Stimulated activated CD4-positive, alpha-beta T cell treated with anti-CD3 and anti-CD28 coated beads, Interleukin-15, amount 100 ng/mL, for 24 hours (primary cell): ENCODE results near the gene ADGRF1.
"Not testable (repeated sequence)": the region's sequence is repeated elsewhere in the genome, so short reads cannot be mapped to it uniquely, and the experiment has no call there.

Source experiments
- DNase-seq: peaks from one replicate; pipeline ENCODE4 v3.0.0-alpha.2; 2020

ADGRF1 gene

GRCh38 chr6:47019941-47020340 lies 22.2 kb downstream of the ADGRF1 start:
- DNase-seq: no peak

- no peak for DNase-seq
These were observed 25.2 kb downstream of the ADGRF1 start for GRCh38 chr6:47016909-47017308.

DNA sequence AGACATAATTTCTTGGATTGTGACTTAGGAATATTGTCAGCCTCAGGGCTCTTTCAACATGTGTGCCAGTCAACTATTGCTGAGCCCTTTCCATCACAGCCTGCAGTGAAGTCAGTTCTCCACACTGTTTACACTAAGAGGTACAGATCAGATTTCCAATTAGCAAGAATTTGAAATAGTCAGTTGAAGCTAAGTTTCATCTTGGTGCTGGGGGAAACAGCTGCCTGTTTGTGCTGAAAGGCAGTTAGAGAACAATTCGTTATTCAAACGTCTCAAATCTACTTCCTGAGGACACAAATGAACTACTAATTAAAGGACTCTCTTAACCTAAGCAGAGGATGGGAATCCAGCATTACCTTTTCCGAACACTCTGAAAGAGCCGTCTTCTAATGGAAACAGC lies 25.9 kb downstream of the ADGRF1 start:
- DNase-seq: no peak

- no peak for DNase-seq
These were observed 27.7 kb downstream of the ADGRF1 start for GRCh38 chr6:47014401-47014800.

DNA sequence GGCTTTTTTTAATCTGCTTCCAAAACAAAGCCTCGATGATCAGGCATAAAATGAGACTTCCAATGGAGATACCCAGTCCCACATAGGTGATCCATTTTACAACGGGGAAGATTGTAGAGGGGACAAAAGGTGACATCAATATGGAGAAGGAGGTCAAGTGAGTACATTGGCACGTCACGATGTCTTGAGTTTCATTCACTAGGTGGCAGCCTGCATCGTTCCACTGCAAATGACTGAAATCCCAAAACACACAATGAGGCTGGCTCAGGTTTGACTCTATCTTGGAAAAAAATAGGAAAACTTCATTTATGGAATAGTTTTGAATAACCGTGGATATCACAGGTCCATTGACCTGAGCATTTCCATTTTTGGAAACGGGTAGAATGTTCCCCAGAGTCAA lies 32.5 kb downstream of the ADGRF1 start:
- no peak for DNase-seq

DNA sequence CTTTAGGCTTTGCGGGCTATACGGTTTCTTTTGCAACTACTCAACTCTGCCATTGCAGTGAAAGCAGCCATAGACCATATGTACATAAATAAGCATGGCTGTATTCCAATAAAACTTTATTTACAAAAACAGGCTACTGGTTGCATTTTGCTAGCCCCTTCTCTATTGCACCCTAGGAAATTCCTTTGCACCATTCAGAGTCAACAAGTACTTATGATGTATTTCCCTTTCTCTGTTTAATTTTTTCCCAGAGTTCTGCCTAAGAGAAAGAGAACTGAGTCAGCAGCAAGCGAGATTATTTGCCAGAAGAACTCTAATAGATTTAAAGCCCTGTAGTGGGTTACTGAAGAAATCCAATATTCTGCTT lies 33.8 kb downstream of the ADGRF1 start:
- no peak for DNase-seq

DNA sequence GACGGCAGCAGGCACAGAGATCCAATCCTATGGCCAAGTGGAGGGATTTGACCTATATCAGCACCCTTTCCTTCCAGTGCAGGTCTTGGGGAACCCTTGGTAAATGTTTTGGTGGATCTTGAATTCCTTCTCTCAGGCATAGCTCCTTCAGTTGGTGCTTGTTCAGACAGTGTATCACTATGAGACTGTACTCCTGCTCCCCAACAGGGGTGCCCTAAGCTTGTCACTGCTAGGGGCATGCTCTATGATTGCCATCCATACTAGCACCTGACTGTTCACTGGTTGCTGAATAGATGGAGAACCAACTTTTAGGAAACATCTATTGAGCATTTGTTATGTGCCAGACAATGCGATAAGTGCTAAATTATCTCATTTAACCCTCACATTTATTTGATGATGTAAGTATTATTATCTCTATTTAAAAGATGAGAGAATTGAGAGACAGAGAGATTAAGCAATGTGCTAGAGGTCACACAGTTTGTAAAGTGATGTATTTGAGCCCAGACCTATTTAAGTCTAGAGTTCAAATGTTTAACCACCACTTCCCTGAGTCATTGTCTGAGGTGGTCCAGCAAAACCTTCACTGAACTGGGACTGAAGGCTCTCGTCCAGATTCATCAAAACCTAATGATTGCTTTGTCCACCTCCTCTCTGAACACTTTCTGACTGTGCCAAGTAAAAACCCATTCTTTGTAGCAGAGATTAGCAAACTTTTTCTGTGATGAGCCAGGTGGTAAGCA lies 34.3 kb downstream of the ADGRF1 start:
- DNase-seq: no peak

GRCh38 chr6:47005486-47005885 lies 36.6 kb downstream of the ADGRF1 start:
- no peak for DNase-seq

DNA sequence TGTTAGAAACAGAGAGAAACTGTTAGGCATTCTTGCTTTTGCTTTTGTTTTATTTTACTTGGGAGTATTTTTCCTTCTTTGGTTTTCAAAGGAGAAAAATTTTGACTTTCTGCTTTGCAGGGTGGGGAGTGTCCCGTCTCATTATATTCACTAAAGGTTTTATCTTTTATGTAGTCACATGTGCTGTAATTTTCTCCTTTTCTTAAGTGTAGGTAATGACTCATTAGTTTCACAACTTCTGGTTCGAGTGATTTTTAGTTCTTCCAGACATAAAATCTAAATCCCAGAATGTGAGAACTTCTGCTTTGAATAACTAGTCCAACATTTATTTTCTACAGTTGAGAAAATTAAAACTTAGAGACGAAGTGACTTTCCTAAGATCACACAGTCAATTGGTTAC lies 37.7 kb downstream of the ADGRF1 start:
- DNase-seq: no peak

GRCh38 chr6:47000842-47001241 lies 41.3 kb downstream of the ADGRF1 start:
- DNase-seq: no peak

GRCh38 chr6:46998436-46999017 lies 43.6 kb downstream of the ADGRF1 start:
- no peak for DNase-seq

GRCh38 chr6:46997646-46998045 lies 44.5 kb downstream of the ADGRF1 start:
- no peak for DNase-seq

GRCh38 chr6:46996860-46997641 lies 45.1 kb downstream of the ADGRF1 start:
- no peak for DNase-seq

DNA sequence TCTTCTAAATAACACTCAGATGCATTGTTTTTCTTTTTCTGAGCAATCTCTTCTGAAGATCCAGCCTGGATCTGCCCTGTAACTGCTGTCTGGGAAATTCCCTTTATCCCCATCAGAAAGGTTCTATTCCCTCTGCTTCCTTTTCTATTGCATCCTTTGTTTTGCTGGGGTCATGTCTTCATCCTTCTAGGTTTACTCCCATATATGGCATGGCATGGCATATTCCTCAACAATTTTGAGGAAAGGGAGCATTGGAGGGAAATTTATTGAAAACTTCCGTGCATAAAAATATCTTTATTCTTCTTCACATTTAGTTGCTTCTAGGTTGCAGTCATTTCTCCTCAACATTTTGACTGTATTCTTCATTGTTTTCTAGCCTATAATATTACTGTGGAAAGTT lies 47.2 kb downstream of the ADGRF1 start:
- no peak for DNase-seq

DNA sequence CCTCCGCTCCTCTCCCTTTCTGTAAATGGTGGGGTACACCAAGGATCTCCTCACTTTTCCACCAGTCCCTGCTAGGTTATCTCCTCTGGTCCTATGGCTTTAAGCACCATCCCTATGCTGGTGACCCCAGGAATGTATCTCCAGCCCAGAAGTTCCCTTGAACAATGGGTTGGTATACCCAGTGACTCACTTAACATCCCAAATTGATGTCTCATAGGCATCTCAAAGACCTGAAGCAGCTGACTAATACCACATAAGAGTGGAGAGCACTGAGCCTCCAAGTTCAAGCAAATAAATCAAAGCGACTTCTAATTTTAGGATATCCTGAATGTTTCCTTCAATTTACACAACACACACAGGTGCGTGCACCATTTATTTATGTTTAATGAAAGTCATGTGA lies 48.3 kb downstream of the ADGRF1 start:
- no peak for DNase-seq

GRCh38 chr6:46992391-46992790 lies 49.7 kb downstream of the ADGRF1 start:
- DNase-seq: not testable (repeated sequence)

GRCh38 chr6:46990818-46991510 lies 51.2 kb downstream of the ADGRF1 start:
- DNase-seq: not testable (repeated sequence)

DNA sequence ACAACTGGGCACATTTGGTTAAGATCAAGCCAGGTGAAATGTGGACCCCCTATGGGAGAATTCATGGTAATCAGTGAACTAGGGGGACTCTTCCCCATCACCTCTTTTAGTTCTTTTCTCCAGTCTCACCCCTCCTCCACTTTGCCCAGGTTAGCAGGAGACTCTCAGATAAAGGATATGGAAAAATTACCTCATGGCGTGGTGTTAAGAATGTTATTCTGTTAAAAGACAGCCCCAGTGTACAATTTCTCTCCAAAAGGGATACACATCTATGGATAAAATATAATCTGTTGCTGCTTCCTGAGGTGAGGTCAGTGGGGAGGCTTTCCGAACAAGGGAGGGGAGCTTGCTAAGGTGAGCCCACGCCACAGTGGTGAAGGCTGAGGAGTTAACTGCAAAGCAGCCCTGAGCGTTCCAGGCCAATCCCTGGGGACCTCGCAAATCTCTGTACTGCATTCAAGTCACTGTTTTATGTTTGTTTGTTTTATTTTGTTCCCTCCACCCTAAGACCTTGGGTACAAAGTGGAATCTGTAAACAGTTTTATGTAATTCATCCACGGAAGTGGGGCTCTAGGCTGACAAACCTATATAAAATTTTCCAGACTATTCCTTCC lies 52.0 kb downstream of the ADGRF1 start:
- no peak for DNase-seq

DNA sequence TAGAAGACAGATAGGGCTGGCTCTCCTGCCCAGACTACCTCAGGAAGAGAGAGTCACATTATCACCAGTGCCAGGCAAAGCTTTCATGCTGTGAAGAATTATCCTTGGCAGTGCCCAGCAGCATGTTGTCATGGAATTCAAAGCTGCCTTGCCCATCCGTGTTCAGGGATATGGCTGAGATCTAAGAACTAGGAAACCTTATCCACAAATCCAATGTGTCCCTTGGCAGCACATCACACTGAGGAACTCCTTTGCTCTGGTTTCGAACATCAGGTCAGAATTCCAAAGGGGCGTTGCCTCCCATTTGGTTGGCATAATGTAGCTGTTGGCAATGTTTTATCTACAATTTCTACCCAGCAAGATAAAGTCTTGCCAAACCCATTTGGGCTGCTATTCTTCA lies 52.7 kb downstream of the ADGRF1 start:
- no peak for DNase-seq

- no peak for DNase-seq
These were observed 56.2 kb downstream of the ADGRF1 start for GRCh38 chr6:46985943-46986342.

DNA sequence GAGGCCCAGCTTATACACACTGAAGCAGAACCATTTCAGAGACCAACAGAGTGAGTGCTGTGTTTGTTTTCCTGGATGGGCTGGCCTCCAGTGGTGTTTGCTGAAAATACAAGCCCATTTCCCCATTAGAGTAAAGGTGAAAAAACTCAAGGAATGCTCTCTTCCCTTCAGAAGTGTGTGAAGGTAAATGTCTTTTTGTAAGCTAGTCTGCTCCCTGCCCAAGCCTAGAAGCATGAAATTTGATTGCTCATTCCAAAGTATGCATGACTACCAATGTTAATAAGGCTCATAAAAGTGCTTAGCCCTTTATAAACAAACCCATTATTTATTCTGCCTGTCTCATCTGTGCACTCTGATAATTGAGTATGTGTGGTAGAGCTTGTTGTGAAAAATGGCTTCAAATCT lies 59.1 kb downstream of the ADGRF1 start:
- DNase-seq: no peak

GRCh38 chr6:46979206-46979605 lies 62.9 kb downstream of the ADGRF1 start:
- DNase-seq: no peak

- no peak for DNase-seq
These were observed 67.3 kb downstream of the ADGRF1 start for GRCh38 chr6:46974786-46975185.
